HG02610 (cell line): ENCODE results near the gene EEF1A1.
"Not testable (repeated sequence)": the region's sequence is repeated elsewhere in the genome, so short reads cannot be mapped to it uniquely, and the experiment has no call there.

Experiments
- ATAC-seq: cut with Tn5 transposase; IDR thresholded peaks from one replicate; pipeline ENCODE4 v1.9.1; 2021; ENCODE audit warnings: mild to moderate bottlenecking, moderate library complexity; ENCODE audit not compliant: unreplicated experiment

EEF1A1 gene

DNA sequence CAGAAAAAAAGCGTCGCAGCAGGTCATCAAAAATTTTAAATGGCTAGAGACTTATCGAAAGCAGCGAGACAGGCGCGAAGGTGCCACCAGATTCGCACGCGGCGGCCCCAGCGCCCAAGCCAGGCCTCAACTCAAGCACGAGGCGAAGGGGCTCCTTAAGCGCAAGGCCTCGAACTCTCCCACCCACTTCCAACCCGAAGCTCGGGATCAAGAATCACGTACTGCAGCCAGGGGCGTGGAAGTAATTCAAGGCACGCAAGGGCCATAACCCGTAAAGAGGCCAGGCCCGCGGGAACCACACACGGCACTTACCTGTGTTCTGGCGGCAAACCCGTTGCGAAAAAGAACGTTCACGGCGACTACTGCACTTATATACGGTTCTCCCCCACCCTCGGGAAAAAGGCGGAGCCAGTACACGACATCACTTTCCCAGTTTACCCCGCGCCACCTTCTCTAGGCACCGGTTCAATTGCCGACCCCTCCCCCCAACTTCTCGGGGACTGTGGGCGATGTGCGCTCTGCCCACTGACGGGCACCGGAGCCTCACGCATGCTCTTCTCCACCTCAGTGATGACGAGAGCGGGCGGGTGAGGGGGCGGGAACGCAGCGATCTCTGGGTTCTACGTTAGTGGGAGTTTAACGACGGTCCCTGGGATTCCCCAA, at the start of gene EEF1A1:
Gene EEF1A1 (minus strand): TSS at position 345 of the 663 bp plus-strand sequence. CDS start 1,006 bp downstream, outside the sequence.
- ATAC-seq = peak; percentile 59

DNA sequence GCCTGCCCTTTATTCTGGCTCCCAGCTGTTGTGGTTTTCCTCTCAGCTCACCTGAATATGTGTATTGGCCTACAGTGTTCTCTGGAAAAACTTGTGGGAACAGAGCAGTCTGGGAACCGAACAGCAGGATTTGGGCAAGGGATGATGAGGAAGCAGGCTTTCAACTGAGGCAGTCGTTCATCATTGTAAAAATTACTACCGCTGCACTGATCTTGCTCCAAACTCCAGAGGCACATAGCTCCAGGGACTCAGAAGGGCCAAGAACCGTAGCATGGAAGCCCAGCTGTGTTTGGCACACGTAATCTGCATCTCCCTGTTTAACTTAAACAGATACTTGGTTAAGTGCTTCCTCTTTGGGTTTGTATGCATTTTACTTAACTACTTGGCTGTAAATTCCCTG, 48.3 kb upstream of the EEF1A1 start:
- ATAC-seq = no peak

DNA sequence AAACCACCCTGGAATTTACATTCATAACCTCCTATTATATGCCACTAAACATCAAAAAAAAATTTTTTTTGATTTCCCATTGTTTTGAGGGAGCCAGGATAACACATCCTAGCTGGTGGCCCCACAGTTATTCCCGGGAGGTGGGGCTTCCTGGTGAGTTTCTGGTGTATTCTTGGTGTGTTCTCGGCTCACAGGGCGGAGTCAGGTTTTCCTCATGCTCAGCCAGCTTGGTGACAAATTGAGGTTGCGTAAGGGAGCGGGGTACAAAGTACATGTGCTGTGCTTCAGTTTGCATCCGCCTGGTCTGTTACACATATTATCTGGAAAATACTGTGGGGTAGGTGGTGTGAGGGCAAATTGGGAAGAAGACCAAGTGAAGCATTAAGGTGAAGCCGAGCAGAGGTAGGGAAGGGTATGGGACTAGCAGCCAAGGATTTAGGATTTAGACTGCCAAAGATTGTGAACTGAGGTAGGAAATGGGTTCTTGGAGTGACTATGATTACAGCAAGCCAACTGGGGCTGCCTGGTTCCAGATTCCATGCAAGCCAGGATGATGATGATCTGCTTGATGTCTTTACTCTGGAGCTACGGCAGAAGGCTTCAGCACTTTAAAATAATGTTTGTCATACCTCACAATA, 46.2 kb upstream of the EEF1A1 start:
- ATAC-seq = no peak

DNA sequence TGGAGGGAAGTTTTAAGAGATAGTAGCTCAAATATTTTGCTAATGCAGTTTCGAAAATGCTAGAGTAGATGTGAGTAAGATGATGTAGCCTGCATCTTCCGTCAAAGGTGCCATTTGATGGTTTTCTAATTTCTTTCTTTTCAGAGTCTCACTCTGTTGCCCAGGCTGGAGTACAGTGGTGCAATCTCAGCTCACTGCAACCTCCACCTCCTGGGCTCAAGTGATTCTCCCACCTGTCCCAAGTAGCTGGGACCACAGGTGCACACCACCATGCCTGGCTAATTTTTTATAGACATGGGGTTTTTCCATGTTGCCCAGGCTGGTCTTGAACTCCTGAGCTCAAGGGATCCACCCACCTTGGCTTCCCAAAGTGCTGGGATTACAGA, 45.6 kb upstream of the EEF1A1 start:
- ATAC-seq = not testable (repeated sequence)

DNA sequence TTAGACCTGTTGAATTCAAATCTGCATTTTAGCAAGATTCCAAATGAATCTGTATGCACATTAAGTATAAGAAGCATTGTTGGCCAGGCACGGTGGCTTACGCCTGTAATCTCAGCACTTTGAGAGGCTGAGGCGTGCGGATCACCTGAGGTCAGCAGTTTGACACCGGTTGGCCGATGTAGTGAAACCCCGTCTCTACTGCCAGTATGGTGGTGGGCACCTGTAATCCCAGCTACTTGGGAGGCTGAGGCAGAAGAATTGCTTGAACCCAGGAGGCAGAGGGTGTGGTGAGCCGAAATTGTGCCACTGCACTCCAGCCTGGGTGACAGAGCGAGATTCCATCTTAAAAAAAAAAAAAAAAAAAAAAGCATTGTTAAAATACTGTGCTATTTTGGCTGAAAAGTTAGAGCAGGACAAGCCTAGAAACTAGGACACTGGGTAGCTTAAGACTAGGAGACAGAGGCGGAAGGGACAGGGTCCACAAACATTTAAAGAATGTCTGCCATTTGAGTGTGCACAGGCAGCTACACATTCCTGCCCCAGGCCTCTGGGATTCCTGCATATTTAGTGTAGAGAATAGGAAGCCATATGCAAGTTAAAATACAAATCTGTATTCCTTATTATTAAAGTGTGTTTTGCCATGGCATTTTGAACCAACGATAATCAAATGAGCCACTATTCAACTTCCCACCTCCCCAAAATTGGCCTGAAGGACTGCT, 45.1 kb upstream of the EEF1A1 start:
- no peak for ATAC-seq

DNA sequence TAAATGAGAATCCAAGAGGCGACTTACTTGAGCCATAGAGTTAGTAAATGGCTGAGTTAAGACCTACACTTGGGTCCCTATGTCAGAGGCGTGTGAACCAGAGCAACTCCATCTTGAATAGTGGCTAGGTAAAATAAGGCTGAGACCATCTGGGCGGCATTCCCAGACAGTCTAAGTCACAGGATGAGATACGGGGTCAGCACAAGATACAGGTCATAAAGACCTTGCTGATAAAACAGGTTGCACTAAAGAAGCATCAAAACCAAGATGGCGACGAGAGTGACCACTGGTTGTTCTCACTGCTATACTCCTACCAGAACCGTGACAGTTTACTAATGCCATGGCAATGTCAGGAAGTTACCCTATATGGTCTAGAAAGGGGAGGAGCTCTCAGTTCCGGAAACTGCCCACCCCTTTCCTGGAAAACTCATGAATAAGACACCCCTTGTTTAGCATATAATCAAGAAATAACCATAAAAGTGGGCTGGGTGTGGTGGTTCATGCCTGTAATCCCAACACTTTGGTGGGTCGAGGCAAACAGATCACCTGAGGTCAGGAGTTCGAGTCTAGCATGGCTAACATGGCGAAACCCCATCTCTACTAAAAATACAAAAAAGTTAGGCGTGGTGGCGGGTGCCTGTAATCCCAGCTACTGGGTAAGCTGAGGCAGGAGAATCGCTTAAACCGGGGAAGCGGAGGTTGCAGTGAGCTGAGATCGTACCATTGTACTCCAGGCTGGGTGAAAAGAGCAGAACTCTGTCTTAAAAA, 43.9 kb upstream of the EEF1A1 start:
- no peak for ATAC-seq

DNA sequence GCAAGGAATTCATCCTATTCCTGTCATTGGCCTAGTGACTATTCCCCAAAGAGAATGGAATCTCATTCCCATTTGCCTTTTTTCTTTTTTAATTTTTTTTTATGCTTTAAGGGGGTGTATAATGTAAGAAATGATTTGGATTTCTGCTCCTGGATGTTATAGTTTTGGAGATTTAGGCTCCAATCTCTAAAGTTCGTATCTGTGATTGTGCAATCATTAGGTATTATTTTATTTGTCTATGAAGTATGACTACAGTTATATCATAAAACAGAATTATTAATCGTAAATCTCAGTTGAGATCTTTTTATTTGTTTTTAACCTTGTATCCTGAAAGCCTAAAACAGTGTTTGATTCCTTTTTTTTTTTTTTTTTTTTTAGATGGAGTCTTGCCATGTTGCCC, 41.7 kb upstream of the EEF1A1 start:
- ATAC-seq = no peak

DNA sequence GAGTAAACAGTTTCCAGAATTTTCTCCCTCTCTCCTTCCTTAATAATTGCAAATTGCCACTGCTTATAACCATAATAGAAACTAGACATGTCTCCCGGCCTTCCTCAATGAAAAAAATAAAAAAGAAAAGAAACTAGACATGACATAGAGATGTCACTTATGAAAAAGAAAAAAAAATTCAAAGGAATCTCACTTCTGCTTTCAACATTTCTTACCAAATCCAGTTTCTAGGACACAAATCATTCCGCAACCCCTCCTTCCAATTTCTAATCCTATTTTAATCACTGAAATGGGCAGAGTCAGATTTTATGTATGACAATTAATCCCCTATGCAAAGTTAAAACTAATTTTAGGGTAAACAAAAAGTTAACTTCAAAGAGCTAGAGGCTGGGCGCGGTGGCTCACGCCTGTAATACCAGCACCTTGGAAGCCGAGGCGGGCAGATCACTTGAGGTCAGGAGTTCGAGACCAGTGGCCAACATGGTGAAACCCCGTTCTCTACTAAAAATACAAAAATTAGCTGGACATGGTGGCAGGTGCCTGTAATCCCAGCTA, 40.1 kb upstream of the EEF1A1 start:
- peak; percentile 47 for ATAC-seq

DNA sequence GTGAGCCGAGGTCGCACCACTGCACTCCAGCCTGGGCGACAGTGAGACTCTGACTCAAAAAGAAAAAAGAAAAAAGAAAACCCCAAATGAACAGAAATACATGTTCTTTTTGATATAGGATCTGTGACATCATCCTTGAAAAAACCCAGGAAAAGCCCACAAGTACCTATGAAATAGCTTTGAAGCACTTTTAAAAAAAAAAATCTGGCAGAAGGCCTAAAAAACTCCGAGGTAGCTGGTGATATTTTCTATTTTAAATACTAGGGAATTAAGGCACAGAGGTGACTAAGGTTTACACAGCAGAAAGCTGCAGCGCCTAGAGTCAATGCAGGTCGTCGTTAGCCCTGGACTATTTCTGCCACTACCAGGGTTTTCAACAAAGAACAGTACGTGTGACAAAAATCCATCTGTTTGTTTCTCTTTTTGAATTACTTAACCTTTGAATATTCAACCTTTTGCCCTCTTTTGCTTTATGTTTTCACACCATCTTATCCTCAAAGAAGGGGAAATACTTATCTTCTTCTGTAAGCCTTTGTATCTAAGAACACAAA, 39.4 kb upstream of the EEF1A1 start:
- peak; percentile 57 for ATAC-seq

DNA sequence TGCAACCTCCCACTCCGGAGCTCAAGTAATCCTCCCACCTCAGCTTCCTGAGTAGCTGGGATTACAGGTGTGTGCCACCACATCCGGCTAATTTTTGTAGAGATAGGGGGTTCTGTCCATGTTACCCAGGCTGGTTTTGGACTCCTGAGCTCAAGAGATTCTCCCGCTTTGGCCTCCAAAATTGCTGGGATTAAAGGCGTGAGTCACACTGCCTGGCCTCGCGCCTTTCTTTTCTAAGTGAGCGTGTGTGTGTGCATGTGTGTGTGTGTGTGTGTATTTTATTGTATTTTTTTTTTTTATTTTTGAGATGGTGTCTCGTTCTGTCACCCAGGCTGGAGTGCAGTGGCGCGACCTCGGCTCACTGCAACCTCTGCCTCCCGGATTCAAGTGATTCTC, 38.6 kb upstream of the EEF1A1 start:
- not testable (repeated sequence) for ATAC-seq

DNA sequence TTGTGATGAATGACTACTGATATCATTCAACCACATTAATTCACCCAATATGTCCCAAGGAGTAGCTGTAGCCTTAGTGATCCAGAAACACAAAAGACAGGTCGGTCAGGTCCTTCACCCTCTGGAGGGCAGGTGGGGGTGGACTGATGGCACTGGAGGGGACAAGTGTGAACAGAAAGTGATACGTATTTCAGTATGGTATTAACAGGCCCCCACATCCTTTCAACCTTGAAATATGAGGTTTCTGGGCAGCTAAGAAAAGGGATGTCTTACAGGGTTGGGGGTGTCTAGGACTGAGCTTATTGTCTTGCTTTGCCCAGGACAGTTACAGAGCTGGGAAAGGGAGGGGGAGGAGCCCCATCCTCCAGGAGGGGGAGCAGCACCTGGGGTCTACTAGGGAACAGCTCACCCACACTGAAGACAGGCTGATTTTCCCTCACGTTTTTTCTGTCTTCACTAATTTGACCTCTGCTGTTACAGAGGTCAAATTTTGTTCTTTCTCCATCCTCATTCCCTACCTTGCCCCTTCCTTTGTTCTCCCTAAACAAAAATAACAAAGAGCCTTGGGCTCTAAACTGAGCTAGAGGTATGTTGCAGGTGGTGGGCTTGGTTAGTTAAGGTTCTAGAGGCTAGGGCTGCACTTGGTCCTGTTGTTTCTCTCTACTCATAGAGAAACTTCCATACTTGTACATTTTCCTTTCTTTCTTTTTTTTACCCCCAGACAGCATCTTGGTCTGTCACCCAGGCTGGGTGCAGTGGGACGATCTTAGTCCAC, 38.0 kb upstream of the EEF1A1 start:
- ATAC-seq = peak; percentile 24

DNA sequence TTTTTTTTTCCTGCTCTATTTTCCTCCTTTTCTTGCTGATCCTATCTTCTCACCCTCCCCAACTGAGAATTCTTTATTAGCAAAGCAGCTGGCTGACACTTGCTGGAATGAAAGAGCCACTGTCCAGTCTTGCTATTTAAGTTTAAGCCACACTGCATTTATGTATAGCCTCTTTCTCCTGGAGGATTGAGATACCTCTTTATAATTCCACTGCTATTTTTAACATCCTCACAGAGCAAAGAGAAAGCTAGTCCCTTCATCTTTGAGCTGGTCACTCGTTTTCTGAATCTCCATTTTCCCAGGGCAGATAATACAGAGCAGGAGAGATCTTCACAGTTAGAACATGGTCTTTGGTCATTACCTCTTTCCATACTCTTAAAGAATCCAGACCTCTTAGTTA, 36.0 kb upstream of the EEF1A1 start:
- no peak for ATAC-seq

DNA sequence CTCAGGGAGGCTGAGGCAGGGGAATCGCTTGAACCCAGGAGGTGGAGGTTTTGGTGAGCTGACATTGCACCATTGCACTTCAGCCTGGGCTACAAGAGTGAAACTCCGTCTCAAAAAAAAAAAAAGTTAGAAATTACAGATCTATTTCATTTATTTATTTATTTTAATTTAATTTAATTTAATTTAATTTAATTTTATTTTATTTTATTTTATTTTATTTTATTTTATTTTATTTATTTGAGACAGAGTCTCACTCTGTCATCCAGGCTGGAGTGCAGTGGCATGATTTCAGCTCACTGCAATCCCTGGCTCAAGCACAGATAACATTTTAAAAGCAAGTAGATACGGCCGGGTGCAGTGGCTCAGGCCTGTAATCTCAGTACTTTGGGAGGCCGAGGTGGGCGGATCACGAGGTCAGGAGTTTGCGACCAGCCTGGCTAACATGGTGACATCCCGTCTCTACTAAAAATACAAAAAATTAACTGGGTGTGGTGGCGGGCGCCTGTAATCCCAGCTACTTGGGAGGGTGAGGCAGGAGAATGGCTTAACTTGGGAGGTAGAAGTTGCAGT, 34.6 kb upstream of the EEF1A1 start:
- ATAC-seq = not testable (repeated sequence)

DNA sequence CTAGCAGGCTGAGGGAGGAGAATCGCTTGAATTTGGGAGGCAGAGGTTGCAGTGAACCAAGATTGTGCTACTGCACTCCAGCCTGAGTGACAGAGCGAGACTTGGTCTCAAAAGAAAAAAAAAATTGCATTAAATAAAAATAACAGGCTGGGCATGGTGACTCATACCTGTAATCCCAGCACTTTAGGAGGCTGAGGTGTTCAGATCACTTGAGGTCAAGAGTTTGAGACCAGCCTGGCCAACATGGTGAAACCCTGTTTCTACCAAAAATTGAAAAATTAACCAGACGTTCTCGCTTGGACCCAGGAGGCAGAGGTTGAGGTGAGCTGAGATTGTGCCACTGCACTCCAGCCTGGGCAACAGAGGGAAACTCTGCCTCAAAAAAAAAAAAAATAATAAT, 30.3 kb upstream of the EEF1A1 start:
- ATAC-seq = not testable (repeated sequence)

DNA sequence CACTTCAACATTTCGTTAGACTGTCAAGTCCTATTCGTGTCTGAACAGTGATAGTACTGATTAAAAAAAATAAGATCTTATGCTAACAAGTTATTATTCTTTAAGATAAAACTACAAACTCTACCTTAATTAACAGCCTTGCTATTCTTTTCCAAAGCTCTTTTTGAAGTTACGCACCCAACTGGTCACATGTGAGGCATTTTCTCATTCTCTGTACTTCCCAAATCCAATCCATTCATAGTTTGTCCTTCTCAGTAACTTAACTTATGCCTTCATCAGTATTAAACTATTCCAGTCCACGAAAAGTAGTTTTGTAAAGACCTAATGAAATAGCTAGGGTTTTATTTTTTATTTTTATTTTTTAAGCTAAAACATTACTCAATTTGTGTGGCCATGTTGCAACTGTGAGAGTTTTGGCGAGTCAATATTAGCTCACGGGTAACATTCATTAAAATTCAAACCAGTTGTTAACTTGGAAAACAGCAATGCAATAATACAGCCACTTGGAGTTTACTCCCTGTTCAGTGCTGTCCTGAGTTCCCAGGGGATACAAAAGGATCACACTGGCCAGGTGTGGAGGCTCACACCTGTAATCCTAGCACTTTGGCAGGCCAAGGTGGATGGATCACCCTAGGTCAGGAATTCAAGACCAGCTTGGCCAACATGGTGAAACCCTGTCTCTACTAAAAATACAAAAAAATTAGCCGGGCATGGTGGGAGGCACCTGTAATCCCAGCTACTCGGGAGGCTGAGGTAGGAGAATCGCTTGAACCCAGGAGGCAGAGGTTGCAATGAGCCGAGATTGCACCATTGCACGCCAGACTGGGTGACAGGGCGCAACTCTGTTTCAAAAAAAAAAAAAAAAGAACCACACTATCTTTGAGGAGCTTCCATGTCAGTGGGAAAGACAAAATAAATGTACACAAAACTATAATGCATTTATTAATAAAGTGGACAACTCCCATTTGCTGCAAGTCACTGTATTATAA, 27.9 kb upstream of the EEF1A1 start:
- no peak for ATAC-seq

DNA sequence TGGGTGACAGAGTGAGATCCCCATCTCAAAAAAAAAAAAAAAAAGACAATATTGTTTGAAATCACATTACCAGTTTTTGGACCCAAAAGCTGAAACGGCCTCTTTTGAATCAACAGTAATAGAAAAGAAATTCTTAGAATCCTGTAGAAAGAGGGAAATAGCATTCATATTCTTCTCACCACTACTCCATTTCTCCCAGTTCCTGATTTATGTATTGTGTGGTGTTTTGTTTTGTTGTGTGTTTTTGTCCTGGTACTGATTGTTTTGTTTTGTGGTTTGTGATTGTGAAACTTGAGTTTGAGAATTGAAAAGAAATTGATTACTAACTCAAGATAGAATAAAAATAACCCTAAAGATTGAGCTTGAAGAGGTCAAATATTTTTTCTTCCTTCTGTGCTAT, 26.2 kb upstream of the EEF1A1 start:
- ATAC-seq = no peak

DNA sequence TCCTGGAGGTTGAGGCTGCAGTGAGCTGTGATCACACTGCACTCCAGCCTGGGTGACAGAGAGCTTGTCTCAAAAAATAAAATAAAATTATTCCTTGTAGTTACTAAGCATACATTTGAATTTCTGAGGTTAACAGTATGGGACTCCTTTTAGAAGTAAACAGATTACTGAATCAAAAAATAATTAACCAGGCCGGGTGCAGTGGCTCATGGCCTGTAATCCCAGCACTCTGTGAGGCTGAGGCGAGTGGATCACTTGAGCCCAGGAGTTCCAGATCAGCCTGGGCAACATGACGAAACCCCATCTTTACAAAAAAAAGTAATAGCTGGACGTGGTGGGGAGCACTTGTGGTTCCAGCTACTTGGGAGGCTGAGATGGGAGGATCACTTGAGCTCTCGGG, 22.1 kb upstream of the EEF1A1 start:
- ATAC-seq = no peak

DNA sequence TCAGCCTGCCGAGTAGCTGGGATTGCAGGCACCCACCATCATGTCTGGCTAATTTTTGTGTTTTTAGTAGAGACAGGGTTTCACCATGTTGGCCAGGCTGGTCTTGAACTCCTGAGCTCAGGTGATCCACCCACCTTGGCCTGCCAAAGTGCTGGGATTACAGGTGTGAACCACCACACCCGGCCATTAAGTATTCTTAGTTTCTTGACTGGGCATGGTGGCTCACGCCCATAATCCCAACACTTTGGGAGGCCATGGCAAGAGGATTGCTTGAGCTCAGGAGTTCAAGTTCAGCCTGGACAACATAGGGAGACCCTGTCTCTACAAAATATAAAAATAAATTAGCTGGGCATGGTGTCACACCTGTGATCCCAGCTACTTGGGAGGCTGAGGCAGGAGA, 21.6 kb upstream of the EEF1A1 start:
- not testable (repeated sequence) for ATAC-seq
